ENCODE results near the gene VOPP1. TPM values are rescaled to one million over a fixed set of nuclear protein-coding genes. Genes with fewer than 3 reads are reported as not detected.

VOPP1 gene
- total and polyA plus RNA-seq, 2 donors (not counting 1 experiment from before 2014, with no cell fraction given), result 52.1 to 70.7 TPM

DNA sequence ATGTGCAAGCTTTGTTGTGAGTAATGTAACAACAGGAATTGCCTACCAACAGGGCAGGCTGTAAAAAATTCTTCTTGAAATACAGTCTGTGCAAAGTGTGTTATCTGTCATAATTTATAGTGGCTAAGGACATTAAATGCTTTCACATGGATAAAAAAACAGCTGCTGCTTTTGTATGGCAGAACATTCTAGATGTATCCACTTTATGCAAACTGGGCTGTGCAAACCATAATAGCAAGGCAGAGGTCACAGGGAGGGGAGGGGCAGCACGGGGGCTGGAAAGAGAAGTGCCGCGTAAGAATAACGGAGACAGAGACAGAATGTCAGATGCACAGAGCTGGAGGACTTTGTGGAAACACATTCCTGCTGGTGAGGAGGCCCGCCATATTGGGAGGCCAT is 86.1 kb downstream of the VOPP1 start:
- Histone ChIP-seq H3K79me2 (ENCODE audit: control insufficient read depth, insufficient read depth, low read length) (no peaks in the 10 kb centered on the region), H3K9me3 (ENCODE audit: control insufficient read depth, insufficient read depth, low read depth, low read length) (no peaks in the 10 kb centered on the region), H3K9ac (ENCODE audit: insufficient read depth, low read length) (no peak overlapping the region), H2AFZ (ENCODE audit: low read length) (no peak overlapping the region), H3K27me3 (ENCODE audit: control insufficient read depth, insufficient read depth, low read length) (no peaks in the 10 kb centered on the region), H3K4me1 (ENCODE audit: control insufficient read depth, extremely low read depth, insufficient read depth, low read length) (no peaks in the 10 kb centered on the region), H3K36me3 (ENCODE audit: control insufficient read depth, insufficient read depth, low read length) (peaks cover 3% of the 10 kb centered on the region), H3K4me3 (replicated peaks in 1 of 4; ENCODE audit: control extremely low read depth in 1 of 4, insufficient read depth in 1 of 4, low read depth in 3 of 4, low read length in 4 of 4) (no peak overlapping the region), H3K4me2 (ENCODE audit: extremely low read depth, insufficient read depth, low read length) (no peak overlapping the region), H3K27ac (ENCODE audit: insufficient read depth, low read length) (no peak overlapping the region), H4K20me1 (ENCODE audit: control insufficient read depth, extremely low read depth, insufficient read depth, low read length) (no peaks in the 10 kb centered on the region)
- DNase-seq (ENCODE audit: low read depth in 2 of 2), result no peak
- TF ChIP-seq, protein P1, sequence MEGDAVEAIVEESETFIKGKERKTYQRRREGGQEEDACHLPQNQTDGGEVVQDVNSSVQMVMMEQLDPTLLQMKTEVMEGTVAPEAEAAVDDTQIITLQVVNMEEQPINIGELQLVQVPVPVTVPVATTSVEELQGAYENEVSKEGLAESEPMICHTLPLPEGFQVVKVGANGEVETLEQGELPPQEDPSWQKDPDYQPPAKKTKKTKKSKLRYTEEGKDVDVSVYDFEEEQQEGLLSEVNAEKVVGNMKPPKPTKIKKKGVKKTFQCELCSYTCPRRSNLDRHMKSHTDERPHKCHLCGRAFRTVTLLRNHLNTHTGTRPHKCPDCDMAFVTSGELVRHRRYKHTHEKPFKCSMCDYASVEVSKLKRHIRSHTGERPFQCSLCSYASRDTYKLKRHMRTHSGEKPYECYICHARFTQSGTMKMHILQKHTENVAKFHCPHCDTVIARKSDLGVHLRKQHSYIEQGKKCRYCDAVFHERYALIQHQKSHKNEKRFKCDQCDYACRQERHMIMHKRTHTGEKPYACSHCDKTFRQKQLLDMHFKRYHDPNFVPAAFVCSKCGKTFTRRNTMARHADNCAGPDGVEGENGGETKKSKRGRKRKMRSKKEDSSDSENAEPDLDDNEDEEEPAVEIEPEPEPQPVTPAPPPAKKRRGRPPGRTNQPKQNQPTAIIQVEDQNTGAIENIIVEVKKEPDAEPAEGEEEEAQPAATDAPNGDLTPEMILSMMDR (conservative IDR thresholded peaks at IDR 0.05 in 1 of 2, IDR thresholded peaks at IDR 0.05 in 1 of 2; ENCODE audit: low read depth in 1 of 2, low read length in 2 of 2), result no peak
- TF ChIP-seq EZH2 (IDR thresholded peaks at IDR 0.05; ENCODE audit: low read length, missing control alignments), result no peak

DNA sequence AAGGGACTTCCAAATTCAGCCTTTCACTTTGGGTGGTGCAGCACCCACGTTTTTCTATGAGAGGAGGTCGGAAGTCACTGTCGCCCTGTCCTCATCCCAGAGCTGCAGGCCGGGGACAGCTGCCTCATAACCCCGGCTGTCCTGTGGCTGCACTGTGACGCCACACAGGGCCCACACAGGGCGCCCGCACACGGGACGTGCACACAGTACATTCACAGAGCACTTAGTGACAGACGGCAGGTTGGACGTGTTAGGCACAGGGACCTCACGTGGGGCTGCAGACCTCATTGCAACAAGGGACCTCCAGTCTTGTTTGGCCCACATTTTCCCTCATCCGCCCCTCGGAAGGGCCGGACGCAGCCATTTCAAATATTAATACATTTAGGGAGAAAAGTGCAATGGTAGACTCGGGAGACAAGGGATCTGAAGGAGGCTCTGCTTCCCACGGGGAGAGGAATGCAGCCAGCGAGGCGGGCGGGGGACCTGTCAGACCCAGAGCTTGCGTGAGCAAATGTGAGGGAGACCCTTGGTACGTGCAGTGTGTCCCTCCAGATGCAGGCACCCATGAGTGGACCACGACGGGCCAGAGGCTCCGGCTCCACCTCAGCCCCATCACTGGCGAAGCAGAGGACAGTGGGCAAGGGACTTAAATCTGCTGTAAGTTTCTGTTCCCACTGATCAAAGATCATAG is 86.7 kb downstream of the VOPP1 start:
- Histone ChIP-seq H3K4me3 (replicated peaks in 1 of 4; ENCODE audit: control extremely low read depth in 1 of 4, insufficient read depth in 1 of 4, low read depth in 3 of 4, low read length in 4 of 4) (no peak overlapping the region), H3K27ac (ENCODE audit: insufficient read depth, low read length) (no peak overlapping the region), H3K36me3 (ENCODE audit: control insufficient read depth, insufficient read depth, low read length) (peaks cover 3% of the 10 kb centered on the region), H3K9me3 (ENCODE audit: control insufficient read depth, insufficient read depth, low read depth, low read length) (no peaks in the 10 kb centered on the region), H4K20me1 (ENCODE audit: control insufficient read depth, extremely low read depth, insufficient read depth, low read length) (no peaks in the 10 kb centered on the region), H3K4me1 (ENCODE audit: control insufficient read depth, extremely low read depth, insufficient read depth, low read length) (no peaks in the 10 kb centered on the region), H2AFZ (ENCODE audit: low read length) (no peak overlapping the region), H3K27me3 (ENCODE audit: control insufficient read depth, insufficient read depth, low read length) (no peaks in the 10 kb centered on the region), H3K79me2 (ENCODE audit: control insufficient read depth, insufficient read depth, low read length) (no peaks in the 10 kb centered on the region), H3K4me2 (ENCODE audit: extremely low read depth, insufficient read depth, low read length) (no peak overlapping the region), H3K9ac (ENCODE audit: insufficient read depth, low read length) (no peak overlapping the region)
- no peak for DNase-seq (ENCODE audit: low read depth in 2 of 2)
- TF ChIP-seq EZH2 (IDR thresholded peaks at IDR 0.05; ENCODE audit: low read length, missing control alignments), result no peak
- TF ChIP-seq, protein P1 (conservative IDR thresholded peaks at IDR 0.05 in 1 of 2, IDR thresholded peaks at IDR 0.05 in 1 of 2; ENCODE audit: low read depth in 1 of 2, low read length in 2 of 2), result no peak

DNA sequence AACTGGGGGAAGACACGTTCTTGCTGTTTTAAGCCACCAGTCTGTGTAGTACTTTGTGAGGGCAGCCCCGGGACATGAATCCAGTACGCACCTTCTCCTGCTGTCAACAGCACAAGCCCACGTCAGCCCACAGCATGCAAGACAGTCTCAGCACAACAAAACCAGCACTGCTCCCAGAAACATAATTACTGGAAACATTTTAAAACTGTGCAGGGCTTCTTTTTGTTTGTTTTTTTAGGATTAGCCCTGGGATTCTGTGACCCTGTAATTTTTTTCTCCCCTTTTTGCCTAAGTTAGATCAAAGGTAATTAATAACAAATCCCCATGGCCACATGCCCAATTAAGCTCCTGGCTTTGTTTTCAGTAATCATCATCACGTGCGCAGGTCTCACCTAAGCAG is 87.5 kb downstream of the VOPP1 start:
- Histone ChIP-seq H3K9ac (ENCODE audit: insufficient read depth, low read length) (no peak overlapping the region), H4K20me1 (ENCODE audit: control insufficient read depth, extremely low read depth, insufficient read depth, low read length) (no peaks in the 10 kb centered on the region), H3K4me3 (replicated peaks in 1 of 4; ENCODE audit: control extremely low read depth in 1 of 4, insufficient read depth in 1 of 4, low read depth in 3 of 4, low read length in 4 of 4) (no peak overlapping the region), H2AFZ (ENCODE audit: low read length) (no peak overlapping the region), H3K4me2 (ENCODE audit: extremely low read depth, insufficient read depth, low read length) (no peak overlapping the region), H3K9me3 (ENCODE audit: control insufficient read depth, insufficient read depth, low read depth, low read length) (no peaks in the 10 kb centered on the region), H3K36me3 (ENCODE audit: control insufficient read depth, insufficient read depth, low read length) (peaks cover 2% of the 10 kb centered on the region), H3K79me2 (ENCODE audit: control insufficient read depth, insufficient read depth, low read length) (no peaks in the 10 kb centered on the region), H3K27ac (ENCODE audit: insufficient read depth, low read length) (no peak overlapping the region), H3K4me1 (ENCODE audit: control insufficient read depth, extremely low read depth, insufficient read depth, low read length) (no peaks in the 10 kb centered on the region), H3K27me3 (ENCODE audit: control insufficient read depth, insufficient read depth, low read length) (no peaks in the 10 kb centered on the region)
- no peak for DNase-seq (ENCODE audit: low read depth in 2 of 2)
- TF ChIP-seq, protein P1 (conservative IDR thresholded peaks at IDR 0.05 in 1 of 2, IDR thresholded peaks at IDR 0.05 in 1 of 2; ENCODE audit: low read depth in 1 of 2, low read length in 2 of 2), result no peak
- TF ChIP-seq EZH2 (IDR thresholded peaks at IDR 0.05; ENCODE audit: low read length, missing control alignments), result no peak
